WTC11 (cell line): ENCODE data around the gene TMEM132E. TPM values are rescaled to one million over a fixed set of nuclear protein-coding genes. Genes with fewer than 3 reads are reported as not detected.

Experiments
- ATAC-seq: fragments of 200-7000 bp; cut with Tn5 transposase; 2 replicates; pipeline ENCODE4 v1.10.0; 2021; ENCODE audit warnings: mild to moderate bottlenecking, moderate library complexity
- CTCF ChIA-PET: fragments of 300-600 bp; sonication (Branson Sonifier 250); formaldehyde crosslinking; loops from one replicate; lab custom pipeline; 2021; ENCODE audit warnings: antibody characterized with exemption; lab: Charles Lee
- POLR2A ChIA-PET: fragments of 350-600 bp; sonication (Branson Sonifier 250); formaldehyde crosslinking; loops from one replicate; lab custom pipeline; 2021; ENCODE audit warnings: antibody characterized with exemption; lab: Charles Lee
- DNase-seq: peaks from one replicate; pipeline ENCODE4 v3.0.0; 2021; ENCODE audit warnings: low spot score
- H3K27ac Mint-ChIP-seq: 2 replicates; pipeline ENCODE4 v1.8.0; 2021; ENCODE audit warnings: mixed read lengths
- H3K27me3 Mint-ChIP-seq: 2 replicates; pipeline ENCODE4 v1.8.0; 2021; ENCODE audit warnings: low read depth, mild to moderate bottlenecking, moderate library complexity, mixed read lengths
- H3K36me3 Mint-ChIP-seq: 2 replicates; pipeline ENCODE4 v1.8.0; 2021; ENCODE audit warnings: mixed read lengths
- H3K4me1 Mint-ChIP-seq: 2 replicates; pipeline ENCODE4 v1.8.0; 2022; ENCODE audit warnings: mixed read lengths
- H3K4me3 Mint-ChIP-seq: 2 replicates; pipeline ENCODE4 v1.8.0; 2021; ENCODE audit warnings: mild to moderate bottlenecking, moderate library complexity, mixed read lengths
- H3K9me3 Mint-ChIP-seq: 2 replicates; pipeline ENCODE4 v1.8.0; 2021; ENCODE audit warnings: mixed read lengths
- CBFB ChIP-seq: sonication (generic); formaldehyde crosslinking; IDR thresholded peaks from 2 replicates; pipeline ENCODE4 v1.8.1; 2022; ENCODE audit warnings: mild to moderate bottlenecking, low read depth, missing genetic modification reagents
- ETV6 ChIP-seq: sonication (generic); formaldehyde crosslinking; IDR thresholded peaks from 2 replicates; pipeline ENCODE4 v1.8.1; 2022; ENCODE audit warnings: mild to moderate bottlenecking, missing genetic modification reagents
- FOXP1 ChIP-seq: sonication (generic); formaldehyde crosslinking; IDR thresholded peaks from 2 replicates; pipeline ENCODE4 v1.8.0; 2022; ENCODE audit warnings: missing genetic modification reagents, mild to moderate bottlenecking, moderate library complexity, borderline replicate concordance
- MYBL2 ChIP-seq: sonication (generic); formaldehyde crosslinking; IDR thresholded peaks from 2 replicates; pipeline ENCODE4 v1.8.1; 2023; ENCODE audit warnings: mild to moderate bottlenecking, moderate library complexity, missing genetic modification reagents
- NFE2L1 ChIP-seq: sonication (generic); formaldehyde crosslinking; IDR thresholded peaks from 2 replicates; pipeline ENCODE4 v1.8.1; 2023; ENCODE audit warnings: missing genetic modification reagents
- NFYB ChIP-seq: sonication (generic); formaldehyde crosslinking; conservative IDR thresholded peaks from 2 replicates; pipeline ENCODE4 v1.8.0; 2022; ENCODE audit warnings: low read depth, missing genetic modification reagents
- SMAD4 ChIP-seq: sonication (generic); formaldehyde crosslinking; IDR thresholded peaks from 2 replicates; pipeline ENCODE4 v1.8.0; 2022; ENCODE audit warnings: mild to moderate bottlenecking, missing genetic modification reagents
- TCF7 ChIP-seq: sonication (generic); formaldehyde crosslinking; IDR thresholded peaks from 2 replicates; pipeline ENCODE4 v1.8.0; 2022; ENCODE audit warnings: mild to moderate bottlenecking, low read depth, missing genetic modification reagents, moderate library complexity
- TEAD1 ChIP-seq: sonication (generic); formaldehyde crosslinking; IDR thresholded peaks from 2 replicates; pipeline ENCODE4 v1.8.0; 2022; ENCODE audit warnings: mild to moderate bottlenecking, missing genetic modification reagents
- ZNF121 ChIP-seq: sonication (generic); formaldehyde crosslinking; IDR thresholded peaks from 2 replicates; pipeline ENCODE4 v1.8.0; 2023; ENCODE audit warnings: missing genetic modification reagents
- ZNF396 ChIP-seq: fragments of 250-450 bp; sonication (Bioruptor Pico); IDR thresholded peaks from 2 replicates; pipeline ENCODE4 v1.8.0; 2021; ENCODE audit warnings: mild to moderate bottlenecking, moderate library complexity, borderline replicate concordance
- ZNF416 ChIP-seq: fragments of 250-450 bp; sonication (Bioruptor Pico); IDR thresholded peaks from 2 replicates; pipeline ENCODE4 v1.9.0; 2021; ENCODE audit warnings: mild to moderate bottlenecking, inconsistent platforms
- total RNA-seq: library from RNA; stranded (reverse); gene quantifications from 3 replicates; pipeline ENCODE4 v1.2.3, GENCODE V29; 2021
- TF ChIP-seq, protein P1 (sequence below): sonication (generic); formaldehyde crosslinking; IDR thresholded peaks from 2 replicates; pipeline ENCODE4 v1.8.0; 2023; ENCODE audit warnings: mild to moderate bottlenecking, missing genetic modification reagents
- TF ChIP-seq, protein P2 (sequence below): fragments of 250-450 bp; sonication (Bioruptor Pico); IDR thresholded peaks from 2 replicates; pipeline ENCODE4 v1.9.0; 2021; ENCODE audit warnings: mild to moderate bottlenecking
- TF ChIP-seq, protein P3 (sequence below): sonication (generic); formaldehyde crosslinking; IDR thresholded peaks from 2 replicates; pipeline ENCODE4 v1.8.0; 2022; ENCODE audit warnings: mild to moderate bottlenecking, missing genetic modification reagents
- TF ChIP-seq, protein P4 (sequence below): sonication (generic); formaldehyde crosslinking; IDR thresholded peaks from 2 replicates; pipeline ENCODE4 v1.8.0; 2023; ENCODE audit warnings: missing genetic modification reagents, mild to moderate bottlenecking, borderline replicate concordance
- TF ChIP-seq, protein P5 (sequence below): sonication (generic); formaldehyde crosslinking; IDR thresholded peaks from 2 replicates; pipeline ENCODE4 v1.8.1; 2022; ENCODE audit warnings: low read depth, mild to moderate bottlenecking, moderate library complexity, missing genetic modification reagents, borderline replicate concordance
- TF ChIP-seq, protein P6 (sequence below): sonication (generic); formaldehyde crosslinking; IDR thresholded peaks from 2 replicates; pipeline ENCODE4 v1.8.0; 2022; ENCODE audit warnings: mild to moderate bottlenecking, missing genetic modification reagents
- TF ChIP-seq, protein P7 (sequence below): sonication (generic); formaldehyde crosslinking; IDR thresholded peaks from 2 replicates; pipeline ENCODE4 v1.8.0; 2022; ENCODE audit warnings: mild to moderate bottlenecking, missing genetic modification reagents
- TF ChIP-seq, protein P8 (sequence below): sonication (generic); formaldehyde crosslinking; IDR thresholded peaks from 2 replicates; pipeline ENCODE4 v1.8.1; 2022; ENCODE audit warnings: mild to moderate bottlenecking, missing genetic modification reagents, moderate library complexity, borderline replicate concordance

Gene TMEM132E
- total RNA-seq, 1 experiment from 2014 or later: 1.2 TPM

DNA sequence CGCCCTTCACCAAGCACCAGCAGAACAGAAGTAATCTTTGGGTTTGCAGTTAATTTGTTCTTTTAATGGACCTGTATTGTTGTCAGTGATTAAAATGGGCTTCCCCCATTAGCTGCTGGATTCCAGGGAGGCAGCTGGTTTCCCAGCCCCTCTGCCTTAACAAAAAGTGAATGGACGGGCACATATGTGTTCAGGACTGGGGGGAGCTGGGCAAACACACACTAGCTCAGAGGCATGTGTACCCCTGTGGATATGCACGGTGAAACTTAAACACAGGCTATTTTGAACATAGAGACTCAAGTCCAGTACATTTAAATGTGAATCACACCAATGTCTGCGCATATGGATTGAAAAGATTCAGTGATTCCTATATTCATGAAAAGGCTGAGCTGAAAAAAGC lies 25.5 kb upstream of the TMEM132E start (continued):
- TF ChIP-seq, protein P1, sequence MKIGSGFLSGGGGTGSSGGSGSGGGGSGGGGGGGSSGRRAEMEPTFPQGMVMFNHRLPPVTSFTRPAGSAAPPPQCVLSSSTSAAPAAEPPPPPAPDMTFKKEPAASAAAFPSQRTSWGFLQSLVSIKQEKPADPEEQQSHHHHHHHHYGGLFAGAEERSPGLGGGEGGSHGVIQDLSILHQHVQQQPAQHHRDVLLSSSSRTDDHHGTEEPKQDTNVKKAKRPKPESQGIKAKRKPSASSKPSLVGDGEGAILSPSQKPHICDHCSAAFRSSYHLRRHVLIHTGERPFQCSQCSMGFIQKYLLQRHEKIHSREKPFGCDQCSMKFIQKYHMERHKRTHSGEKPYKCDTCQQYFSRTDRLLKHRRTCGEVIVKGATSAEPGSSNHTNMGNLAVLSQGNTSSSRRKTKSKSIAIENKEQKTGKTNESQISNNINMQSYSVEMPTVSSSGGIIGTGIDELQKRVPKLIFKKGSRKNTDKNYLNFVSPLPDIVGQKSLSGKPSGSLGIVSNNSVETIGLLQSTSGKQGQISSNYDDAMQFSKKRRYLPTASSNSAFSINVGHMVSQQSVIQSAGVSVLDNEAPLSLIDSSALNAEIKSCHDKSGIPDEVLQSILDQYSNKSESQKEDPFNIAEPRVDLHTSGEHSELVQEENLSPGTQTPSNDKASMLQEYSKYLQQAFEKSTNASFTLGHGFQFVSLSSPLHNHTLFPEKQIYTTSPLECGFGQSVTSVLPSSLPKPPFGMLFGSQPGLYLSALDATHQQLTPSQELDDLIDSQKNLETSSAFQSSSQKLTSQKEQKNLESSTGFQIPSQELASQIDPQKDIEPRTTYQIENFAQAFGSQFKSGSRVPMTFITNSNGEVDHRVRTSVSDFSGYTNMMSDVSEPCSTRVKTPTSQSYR: no peak
- no peak for TF ChIP-seq NFYB (CRISPR knock-in tag)
- no peak for TF ChIP-seq TEAD1 (CRISPR knock-in tag)
- TF ChIP-seq, protein P2, sequence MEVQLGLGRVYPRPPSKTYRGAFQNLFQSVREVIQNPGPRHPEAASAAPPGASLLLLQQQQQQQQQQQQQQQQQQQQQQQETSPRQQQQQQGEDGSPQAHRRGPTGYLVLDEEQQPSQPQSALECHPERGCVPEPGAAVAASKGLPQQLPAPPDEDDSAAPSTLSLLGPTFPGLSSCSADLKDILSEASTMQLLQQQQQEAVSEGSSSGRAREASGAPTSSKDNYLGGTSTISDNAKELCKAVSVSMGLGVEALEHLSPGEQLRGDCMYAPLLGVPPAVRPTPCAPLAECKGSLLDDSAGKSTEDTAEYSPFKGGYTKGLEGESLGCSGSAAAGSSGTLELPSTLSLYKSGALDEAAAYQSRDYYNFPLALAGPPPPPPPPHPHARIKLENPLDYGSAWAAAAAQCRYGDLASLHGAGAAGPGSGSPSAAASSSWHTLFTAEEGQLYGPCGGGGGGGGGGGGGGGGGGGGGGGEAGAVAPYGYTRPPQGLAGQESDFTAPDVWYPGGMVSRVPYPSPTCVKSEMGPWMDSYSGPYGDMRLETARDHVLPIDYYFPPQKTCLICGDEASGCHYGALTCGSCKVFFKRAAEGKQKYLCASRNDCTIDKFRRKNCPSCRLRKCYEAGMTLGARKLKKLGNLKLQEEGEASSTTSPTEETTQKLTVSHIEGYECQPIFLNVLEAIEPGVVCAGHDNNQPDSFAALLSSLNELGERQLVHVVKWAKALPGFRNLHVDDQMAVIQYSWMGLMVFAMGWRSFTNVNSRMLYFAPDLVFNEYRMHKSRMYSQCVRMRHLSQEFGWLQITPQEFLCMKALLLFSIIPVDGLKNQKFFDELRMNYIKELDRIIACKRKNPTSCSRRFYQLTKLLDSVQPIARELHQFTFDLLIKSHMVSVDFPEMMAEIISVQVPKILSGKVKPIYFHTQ: no peak
- TF ChIP-seq, all 79 proteins: peak for 0

DNA sequence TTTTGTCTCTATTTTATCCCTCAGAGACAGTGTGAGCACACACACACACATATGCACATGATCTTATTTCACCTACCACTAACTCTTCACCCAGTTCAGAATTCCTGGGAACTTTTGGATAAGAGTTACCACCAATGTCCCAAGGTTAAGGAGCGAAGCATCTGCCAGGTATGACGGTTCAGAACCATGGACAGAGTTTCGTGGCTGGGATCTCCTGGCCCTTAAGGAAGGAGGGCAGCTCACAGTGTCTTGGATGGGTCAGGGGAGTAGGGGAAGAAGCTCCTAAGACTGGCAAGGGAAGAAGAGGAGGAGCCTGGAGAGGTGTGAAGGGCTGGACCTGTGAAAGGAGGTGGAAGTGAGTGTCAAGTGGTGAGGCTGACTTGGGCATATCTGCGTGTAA lies 23.0 kb upstream of the TMEM132E start:
- Mint-ChIP-seq H3K27me3 (peaks cover 4% of the 10 kb centered on the region), H3K9me3 (no peaks in the 10 kb centered on the region), H3K4me3 (no peak overlapping the region), H3K27ac (no peak overlapping the region), H3K36me3 (no peaks in the 10 kb centered on the region), H3K4me1 (peaks cover 8% of the 10 kb centered on the region)
- ChIA-PET CTCF (interaction anchor here (0.6 to 2.1 kb wide), 6 partner anchors 12 to 137 kb away, joined by 3 to 10 read pairs (median 4); no protein-coding TSS in a partner anchor), POLR2A (interaction anchor here (1.0 kb wide), 1 partner anchor 14 kb away, joined by 3 read pairs; no protein-coding TSS in a partner anchor)
- ATAC-seq: peak; percentile 87
- peak; percentile 70 for DNase-seq
- TF ChIP-seq TCF7 (CRISPR knock-in tag) (no peak), ZNF416 (CRISPR knock-in tag) (no peak), ZNF121 (CRISPR knock-in tag) (peak; percentile 94), TEAD1 (CRISPR knock-in tag) (0 out of 2 replicates have a peak, but pooled peaks have one; percentile 55), CBFB (CRISPR knock-in tag) (no peak), NFE2L1 (0 out of 2 replicates have a peak, but pooled peaks have one; percentile 19), FOXP1 (no peak), SMAD4 (0 out of 2 replicates have a peak, but pooled peaks have one; percentile 50), ETV6 (CRISPR knock-in tag) (no peak), ZNF396 (CRISPR knock-in tag) (no peak), MYBL2 (CRISPR knock-in tag) (no peak)
- TF ChIP-seq, protein P3, sequence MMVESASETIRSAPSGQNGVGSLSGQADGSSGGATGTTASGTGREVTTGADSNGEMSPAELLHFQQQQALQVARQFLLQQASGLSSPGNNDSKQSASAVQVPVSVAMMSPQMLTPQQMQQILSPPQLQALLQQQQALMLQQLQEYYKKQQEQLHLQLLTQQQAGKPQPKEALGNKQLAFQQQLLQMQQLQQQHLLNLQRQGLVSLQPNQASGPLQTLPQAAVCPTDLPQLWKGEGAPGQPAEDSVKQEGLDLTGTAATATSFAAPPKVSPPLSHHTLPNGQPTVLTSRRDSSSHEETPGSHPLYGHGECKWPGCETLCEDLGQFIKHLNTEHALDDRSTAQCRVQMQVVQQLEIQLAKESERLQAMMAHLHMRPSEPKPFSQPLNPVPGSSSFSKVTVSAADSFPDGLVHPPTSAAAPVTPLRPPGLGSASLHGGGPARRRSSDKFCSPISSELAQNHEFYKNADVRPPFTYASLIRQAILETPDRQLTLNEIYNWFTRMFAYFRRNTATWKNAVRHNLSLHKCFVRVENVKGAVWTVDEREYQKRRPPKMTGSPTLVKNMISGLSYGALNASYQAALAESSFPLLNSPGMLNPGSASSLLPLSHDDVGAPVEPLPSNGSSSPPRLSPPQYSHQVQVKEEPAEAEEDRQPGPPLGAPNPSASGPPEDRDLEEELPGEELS (CRISPR knock-in tag): peak; percentile 48; the same call in 1 of the 2 replicates
- TF ChIP-seq, protein P4, sequence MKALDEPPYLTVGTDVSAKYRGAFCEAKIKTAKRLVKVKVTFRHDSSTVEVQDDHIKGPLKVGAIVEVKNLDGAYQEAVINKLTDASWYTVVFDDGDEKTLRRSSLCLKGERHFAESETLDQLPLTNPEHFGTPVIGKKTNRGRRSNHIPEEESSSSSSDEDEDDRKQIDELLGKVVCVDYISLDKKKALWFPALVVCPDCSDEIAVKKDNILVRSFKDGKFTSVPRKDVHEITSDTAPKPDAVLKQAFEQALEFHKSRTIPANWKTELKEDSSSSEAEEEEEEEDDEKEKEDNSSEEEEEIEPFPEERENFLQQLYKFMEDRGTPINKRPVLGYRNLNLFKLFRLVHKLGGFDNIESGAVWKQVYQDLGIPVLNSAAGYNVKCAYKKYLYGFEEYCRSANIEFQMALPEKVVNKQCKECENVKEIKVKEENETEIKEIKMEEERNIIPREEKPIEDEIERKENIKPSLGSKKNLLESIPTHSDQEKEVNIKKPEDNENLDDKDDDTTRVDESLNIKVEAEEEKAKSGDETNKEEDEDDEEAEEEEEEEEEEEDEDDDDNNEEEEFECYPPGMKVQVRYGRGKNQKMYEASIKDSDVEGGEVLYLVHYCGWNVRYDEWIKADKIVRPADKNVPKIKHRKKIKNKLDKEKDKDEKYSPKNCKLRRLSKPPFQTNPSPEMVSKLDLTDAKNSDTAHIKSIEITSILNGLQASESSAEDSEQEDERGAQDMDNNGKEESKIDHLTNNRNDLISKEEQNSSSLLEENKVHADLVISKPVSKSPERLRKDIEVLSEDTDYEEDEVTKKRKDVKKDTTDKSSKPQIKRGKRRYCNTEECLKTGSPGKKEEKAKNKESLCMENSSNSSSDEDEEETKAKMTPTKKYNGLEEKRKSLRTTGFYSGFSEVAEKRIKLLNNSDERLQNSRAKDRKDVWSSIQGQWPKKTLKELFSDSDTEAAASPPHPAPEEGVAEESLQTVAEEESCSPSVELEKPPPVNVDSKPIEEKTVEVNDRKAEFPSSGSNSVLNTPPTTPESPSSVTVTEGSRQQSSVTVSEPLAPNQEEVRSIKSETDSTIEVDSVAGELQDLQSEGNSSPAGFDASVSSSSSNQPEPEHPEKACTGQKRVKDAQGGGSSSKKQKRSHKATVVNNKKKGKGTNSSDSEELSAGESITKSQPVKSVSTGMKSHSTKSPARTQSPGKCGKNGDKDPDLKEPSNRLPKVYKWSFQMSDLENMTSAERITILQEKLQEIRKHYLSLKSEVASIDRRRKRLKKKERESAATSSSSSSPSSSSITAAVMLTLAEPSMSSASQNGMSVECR: peak; percentile 53; the same call in 1 of the 2 replicates
- TF ChIP-seq, protein P5, sequence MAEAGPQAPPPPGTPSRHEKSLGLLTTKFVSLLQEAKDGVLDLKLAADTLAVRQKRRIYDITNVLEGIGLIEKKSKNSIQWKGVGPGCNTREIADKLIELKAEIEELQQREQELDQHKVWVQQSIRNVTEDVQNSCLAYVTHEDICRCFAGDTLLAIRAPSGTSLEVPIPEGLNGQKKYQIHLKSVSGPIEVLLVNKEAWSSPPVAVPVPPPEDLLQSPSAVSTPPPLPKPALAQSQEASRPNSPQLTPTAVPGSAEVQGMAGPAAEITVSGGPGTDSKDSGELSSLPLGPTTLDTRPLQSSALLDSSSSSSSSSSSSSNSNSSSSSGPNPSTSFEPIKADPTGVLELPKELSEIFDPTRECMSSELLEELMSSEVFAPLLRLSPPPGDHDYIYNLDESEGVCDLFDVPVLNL (CRISPR knock-in tag): 0 out of 2 replicates have a peak, but pooled peaks have one; percentile 48
- TF ChIP-seq, protein P6, sequence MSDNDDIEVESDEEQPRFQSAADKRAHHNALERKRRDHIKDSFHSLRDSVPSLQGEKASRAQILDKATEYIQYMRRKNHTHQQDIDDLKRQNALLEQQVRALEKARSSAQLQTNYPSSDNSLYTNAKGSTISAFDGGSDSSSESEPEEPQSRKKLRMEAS: no peak
- TF ChIP-seq, protein P7, sequence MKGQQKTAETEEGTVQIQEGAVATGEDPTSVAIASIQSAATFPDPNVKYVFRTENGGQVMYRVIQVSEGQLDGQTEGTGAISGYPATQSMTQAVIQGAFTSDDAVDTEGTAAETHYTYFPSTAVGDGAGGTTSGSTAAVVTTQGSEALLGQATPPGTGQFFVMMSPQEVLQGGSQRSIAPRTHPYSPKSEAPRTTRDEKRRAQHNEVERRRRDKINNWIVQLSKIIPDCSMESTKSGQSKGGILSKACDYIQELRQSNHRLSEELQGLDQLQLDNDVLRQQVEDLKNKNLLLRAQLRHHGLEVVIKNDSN (CRISPR knock-in tag): no peak
- TF ChIP-seq, protein P8, sequence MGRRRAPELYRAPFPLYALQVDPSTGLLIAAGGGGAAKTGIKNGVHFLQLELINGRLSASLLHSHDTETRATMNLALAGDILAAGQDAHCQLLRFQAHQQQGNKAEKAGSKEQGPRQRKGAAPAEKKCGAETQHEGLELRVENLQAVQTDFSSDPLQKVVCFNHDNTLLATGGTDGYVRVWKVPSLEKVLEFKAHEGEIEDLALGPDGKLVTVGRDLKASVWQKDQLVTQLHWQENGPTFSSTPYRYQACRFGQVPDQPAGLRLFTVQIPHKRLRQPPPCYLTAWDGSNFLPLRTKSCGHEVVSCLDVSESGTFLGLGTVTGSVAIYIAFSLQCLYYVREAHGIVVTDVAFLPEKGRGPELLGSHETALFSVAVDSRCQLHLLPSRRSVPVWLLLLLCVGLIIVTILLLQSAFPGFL (CRISPR knock-in tag): no peak
